HCT116 (cell line): ENCODE results near the gene CAMK2D. TPM values are rescaled to one million over a fixed set of nuclear protein-coding genes. Genes with fewer than 3 reads are reported as not detected.
A peak's percentile ranks its signal among the peaks of the same experiment; 100 is the strongest.

Experiments
- ATAC-seq: fragments of 200-7000 bp; cut with Tn5 transposase; 2 replicates; pipeline ENCODE4 v1.9.1; 2020; ENCODE audit warnings: mild to moderate bottlenecking, moderate library complexity
- BruUV-seq: library from RNA; stranded (reverse); fragments of 400-500 nt; replicated peaks from 2 replicates; lab custom pipeline; 2021; lab: Mats Ljungman, UMichigan
- CTCF ChIA-PET: fragments of 300-600 bp; sonication (Branson Sonifier 250); formaldehyde crosslinking; loops from one replicate; lab custom pipeline; 2021; ENCODE audit warnings: antibody characterized with exemption; lab: Charles Lee
- POLR2A ChIA-PET: fragments of 300-600, 350-600 bp; sonication (Branson Sonifier 250); formaldehyde crosslinking; loops from one replicate; lab custom pipeline; 2021; ENCODE audit warnings: antibody characterized with exemption; lab: Charles Lee
- RAD21 ChIA-PET, 2 experiments: fragments of 300-600 bp; sonication (Branson Sonifier 250); formaldehyde crosslinking; loops; one replicate each; lab custom pipeline; 2023; ENCODE audit warnings: low total read pairs in 2 of 2; ENCODE audit not compliant: uncharacterized antibody in 2 of 2, unreplicated experiment in 2 of 2, low non-redundant PET in 1 of 2; lab: Charles Lee
- DNase-seq: peaks from one replicate; pipeline ENCODE4 v3.0.0-alpha.2; 2010; ENCODE audit warnings: low read depth, low spot score
- H2AFZ ChIP-seq: fragments of 200-600 bp; shearing (Covaris generic), sonication (generic); 2 replicates; pipeline ENCODE4 v1.6.1; 2017; ENCODE audit warnings: low read depth, mixed run types, mixed read lengths, antibody characterized with exemption, low read length; ENCODE audit not compliant: poor library complexity, severe bottlenecking
- H3K27ac ChIP-seq: 2 replicates; pipeline ENCODE4 v1.5.1; 2012; ENCODE audit warnings: low read depth, low read length
- H3K27me3 ChIP-seq: fragments of 200-600 bp; sonication (generic); 2 replicates; pipeline ENCODE4 v1.6.1; 2016; ENCODE audit warnings: mixed run types, low read length, mixed read lengths; ENCODE audit not compliant: insufficient read depth
- H3K36me3 ChIP-seq, 2 experiments: fragments of 200-500 bp in 1 of 2; fragments of 200-600 bp in 1 of 2; sonication (Bioruptor generic) in 1 of 2; sonication (generic) in 1 of 2; 2 replicates each; pipeline versions ENCODE4 v1.5.1 to v1.6.1; 2014 to 2016; ENCODE audit warnings: low read length in 2 of 2, inconsistent platforms in 1 of 2, mixed read lengths in 1 of 2, mixed run types in 1 of 2; ENCODE audit not compliant: insufficient read depth in 2 of 2, control insufficient read depth in 1 of 2
- H3K4me1 ChIP-seq, 2 experiments: fragments of 200-600 bp in 1 of 2; sonication (generic) in 1 of 2; 2 replicates each; pipeline versions ENCODE4 v1.5.1 to v1.6.1; 2012 to 2017; ENCODE audit warnings: low read length in 2 of 2, inconsistent platforms in 1 of 2, mild to moderate bottlenecking in 1 of 2, mixed read lengths in 1 of 2, mixed run types in 1 of 2, moderate library complexity in 1 of 2; ENCODE audit not compliant: insufficient read depth in 2 of 2, control insufficient read depth in 1 of 2
- H3K4me2 ChIP-seq: fragments of 200-600 bp; sonication (generic); 2 replicates; pipeline ENCODE4 v1.6.1; 2017; ENCODE audit warnings: mixed run types, low read length, mixed read lengths
- H3K4me3 ChIP-seq, 2 experiments: fragments of 200-600 bp in 1 of 2; sonication (generic) in 1 of 2; replicated peaks in 1 of 2; 2 replicates each; pipeline ENCODE4 v1.5.1; 2011 to 2016; ENCODE audit warnings: low read length in 2 of 2, control low read depth in 1 of 2, low read depth in 1 of 2, mild to moderate bottlenecking in 1 of 2, mixed read lengths in 1 of 2, mixed run types in 1 of 2
- H3K79me2 ChIP-seq: fragments of 200-600 bp; sonication (generic); 2 replicates; pipeline ENCODE4 v1.6.1; 2017; ENCODE audit warnings: mild to moderate bottlenecking, mixed run types, low read length, moderate library complexity, mixed read lengths; ENCODE audit not compliant: insufficient read depth
- H3K9ac ChIP-seq: fragments of 200-600 bp; sonication (generic); 2 replicates; pipeline ENCODE4 v1.6.1; 2016; ENCODE audit warnings: low read length, mixed read lengths
- H3K9me2 ChIP-seq: fragments of 200-600 bp; sonication (generic), shearing (Covaris generic); 2 replicates; pipeline ENCODE4 v1.6.1; 2017; ENCODE audit warnings: mixed run types, mild to moderate bottlenecking, moderate library complexity; ENCODE audit not compliant: insufficient read depth
- H3K9me3 ChIP-seq, 2 experiments: fragments of 200-500 bp in 1 of 2; fragments of 200-600 bp in 1 of 2; sonication (Bioruptor generic) in 1 of 2; sonication (generic) in 1 of 2; 2 replicates each; pipeline ENCODE4 v1.6.1; 2014 to 2017; ENCODE audit warnings: low read length in 2 of 2, mixed read lengths in 2 of 2, inconsistent platforms in 1 of 2, low read depth in 1 of 2, mild to moderate bottlenecking in 1 of 2, mixed run types in 1 of 2, moderate library complexity in 1 of 2; ENCODE audit not compliant: control insufficient read depth in 1 of 2, insufficient read depth in 1 of 2
- H4K20me1 ChIP-seq: fragments of 200-600 bp; sonication (generic), shearing (Covaris generic); 2 replicates; pipeline ENCODE4 v1.6.1; 2017; ENCODE audit warnings: mixed run types, mild to moderate bottlenecking, moderate library complexity; ENCODE audit not compliant: insufficient read depth
- CBX3 ChIP-seq: IDR thresholded peaks from 2 replicates; pipeline ENCODE4 v1.6.1; 2012; ENCODE audit warnings: low read depth
- CEBPB ChIP-seq: IDR thresholded peaks from 2 replicates; pipeline ENCODE4 v1.6.1; 2012; ENCODE audit warnings: low read depth
- CTCF ChIP-seq, 3 experiments: fragments of 200-600 bp in 1 of 3; sonication (generic) in 1 of 3; IDR thresholded peaks in 2 of 3; conservative IDR thresholded peaks in 1 of 3; 2 replicates each; pipeline ENCODE4 v1.5.1; 2012 to 2017; ENCODE audit warnings: low read depth in 2 of 3, low read length in 2 of 3, antibody characterized with exemption in 1 of 3, borderline replicate concordance in 1 of 3, control low read depth in 1 of 3, mild to moderate bottlenecking in 1 of 3, mixed read lengths in 1 of 3, mixed run types in 1 of 3, moderate library complexity in 1 of 3; ENCODE audit not compliant: insufficient read depth in 1 of 3
- EGR1 ChIP-seq: IDR thresholded peaks from 2 replicates; pipeline ENCODE4 v1.6.1; 2012; ENCODE audit warnings: low read depth
- ELF1 ChIP-seq: IDR thresholded peaks from 2 replicates; pipeline ENCODE4 v1.6.1; 2012; ENCODE audit warnings: low read depth, borderline replicate concordance
- EZH2 ChIP-seq: fragments of 200-600 bp; sonication (generic); IDR thresholded peaks from 2 replicates; pipeline ENCODE4 v1.6.1; 2017; ENCODE audit warnings: antibody characterized with exemption, mixed run types
- EZH2phosphoT487 ChIP-seq: fragments of 200-600 bp; IDR thresholded peaks from 2 replicates; pipeline ENCODE4 v1.6.1; 2018; ENCODE audit warnings: antibody characterized with exemption, borderline replicate concordance
- JUND ChIP-seq: IDR thresholded peaks from 2 replicates; pipeline ENCODE4 v1.6.1; 2012
- POLR2A ChIP-seq: IDR thresholded peaks from 2 replicates; pipeline ENCODE4 v1.7.0; 2011; ENCODE audit warnings: borderline replicate concordance; ENCODE audit not compliant: insufficient read depth, insufficient read length; ENCODE audit errors: extremely low read depth
- POLR2AphosphoS5 ChIP-seq: IDR thresholded peaks from 2 replicates; pipeline ENCODE4 v1.6.1; 2011; ENCODE audit warnings: mild to moderate bottlenecking, low read depth, low read length, moderate library complexity
- RAD21 ChIP-seq: IDR thresholded peaks from 2 replicates; pipeline ENCODE4 v1.6.1; 2012; ENCODE audit warnings: low read depth, mild to moderate bottlenecking
- REST ChIP-seq: IDR thresholded peaks from 2 replicates; pipeline ENCODE4 v1.6.1; 2012; ENCODE audit warnings: low read depth
- SIN3A ChIP-seq: IDR thresholded peaks from 2 replicates; pipeline ENCODE4 v1.6.1; 2012; ENCODE audit warnings: low read depth
- SP1 ChIP-seq: IDR thresholded peaks from 2 replicates; pipeline ENCODE4 v1.6.1; 2012; ENCODE audit warnings: low read depth
- SRF ChIP-seq: IDR thresholded peaks from 2 replicates; pipeline ENCODE4 v1.6.1; 2012; ENCODE audit warnings: low read depth
- YY1 ChIP-seq: IDR thresholded peaks from 2 replicates; pipeline ENCODE4 v1.6.1; 2011; ENCODE audit warnings: low read length, low read depth, moderate library complexity, mild to moderate bottlenecking; ENCODE audit not compliant: insufficient replicate concordance; ENCODE audit errors: extremely low read depth
- ZBTB33 ChIP-seq: IDR thresholded peaks from 2 replicates; pipeline ENCODE4 v1.6.1; 2011; ENCODE audit warnings: mild to moderate bottlenecking, low read length, moderate library complexity; ENCODE audit not compliant: insufficient replicate concordance; ENCODE audit errors: extremely low read depth
- ZNF274 ChIP-seq: fragments of 200-500 bp; sonication (Bioruptor generic); IDR thresholded peaks from 2 replicates; pipeline ENCODE4 v1.6.1; 2014; ENCODE audit warnings: mild to moderate bottlenecking, low read depth, low read length, inconsistent platforms
- intact Hi-C: fragments of 100-400 bp; cut with micrococcal nuclease; formaldehyde crosslinking; loops from 2 replicates; pipeline ENCODE4 v1.10.0; 2022
- total RNA-seq: library from RNA; stranded (reverse); gene quantifications from one replicate; pipeline ENCODE4 v1.2.1, GENCODE V29; 2021; ENCODE audit not compliant: unreplicated experiment

CAMK2D gene
- total RNA-seq, 1 experiment from 2014 or later: 67.0 TPM

- CTCF ChIA-PET: interaction anchor here (0.6 to 1.1 kb wide), 2 partner anchors 79 to 527 kb away, joined by 3 to 8 read pairs; no protein-coding TSS in a partner anchor
- RAD21 ChIA-PET: interaction anchor here (0.7 to 1.3 kb wide), 4 partner anchors 24 to 74 kb away, joined by 3 to 4 read pairs (median 3); no protein-coding TSS in a partner anchor
- intact Hi-C loops: loop anchor here (1.0 to 5.0 kb wide), 2 partner anchors 22 to 294 kb away; partner anchors contain the start of gene CAMK2D
- Histone ChIP-seq H3K4me3 (peak overlapping the region; percentile 4 to 35; a peak in 3 of 4 replicates), H3K27me3 (no peaks in the 10 kb centered on the region), H3K79me2 (no peaks in the 10 kb centered on the region), H3K4me1 (peaks cover 51 to 70% of the 10 kb centered on the region in 2 experiments), H3K4me2 (peak overlapping the region; percentile 73), H3K36me3 (no peaks in the 10 kb centered on the region), H3K9me2 (no peaks in the 10 kb centered on the region), H3K9ac (peak overlapping the region; percentile 51), H3K9me3 (no peaks in the 10 kb centered on the region), H4K20me1 (no peaks in the 10 kb centered on the region), H2AFZ (no peak overlapping the region), H3K27ac (peak overlapping the region; percentile 77)
- ATAC-seq: peak; percentile 90
- peak; percentile 98 for DNase-seq
- TSS peak; percentile 87 for BruUV-seq
- POLR2A ChIA-PET: interaction anchor here (0.6 to 2.2 kb wide), 12 partner anchors 11 to 547 kb away, joined by 3 to 13 read pairs (median 3); no protein-coding TSS in a partner anchor
- TF ChIP-seq SIN3A (peak; percentile 98), SP1 (peak; percentile 98), EZH2 (no peak), ELF1 (no peak), CTCF (IDR thresholded peaks at IDR 0.05 in 2 of 3, conservative IDR thresholded peaks at IDR 0.05 in 1 of 3; ENCODE audit: borderline replicate concordance in 1 of 3, insufficient read depth in 1 of 3, low read depth in 2 of 3, low read length in 2 of 3) (no peak), JUND (peak; percentile 100), POLR2AphosphoS5 (peak; percentile 80), SRF (peak; percentile 85), RAD21 (peak; percentile 52), YY1 (peak; percentile 74), ZBTB33 (peak; percentile 17), EZH2phosphoT487 (no peak), ZNF274 (no peak), CBX3 (peak; percentile 97), REST (no peak), POLR2A (no peak), CEBPB (peak; percentile 92), EGR1 (peak; percentile 26; the same call in 1 of the 2 replicates)
These were observed 293.1 kb downstream of the CAMK2D start for GRCh38 chr4:113468165-113469022.
